Right lobe of liver (tissue), 6 donors: ENCODE results near the gene ATP2B1. TPM values are rescaled to one million over a fixed set of nuclear protein-coding genes. Genes with fewer than 3 reads are reported as not detected.

ENCODE experiments used
- ATAC-seq, 4 donors: fragments of 200-7000 bp; cut with Tn5 transposase; one replicate each; pipeline ENCODE4 v1.9.1; 2020; ENCODE audit warnings: mild to moderate bottlenecking in 4 of 4, moderate library complexity in 4 of 4
- DNase-seq, 3 donors: peaks; one replicate each; pipeline ENCODE4 v3.0.0-alpha.2; 2020
- H3K27ac ChIP-seq, 3 donors: fragments of 200-600 bp; one replicate each; pipeline ENCODE4 v1.8.0; 2022
- H3K27me3 ChIP-seq, 2 donors: fragments of 200-600 bp; one replicate each; pipeline ENCODE4 v1.8.0; 2022
- H3K36me3 ChIP-seq, 4 donors: fragments of 200-600 bp; sonication (generic) in 1 of 4; one replicate each; pipeline versions ENCODE4 v1.5.1 to v1.8.0; 2017 to 2022; ENCODE audit warnings: control low read depth in 1 of 4
- H3K4me1 ChIP-seq, 4 donors: fragments of 200-600 bp; sonication (generic) in 1 of 4; one replicate each; pipeline versions ENCODE4 v1.5.1 to v1.8.0; 2017 to 2022; ENCODE audit warnings: control low read depth in 1 of 4
- H3K4me3 ChIP-seq, 3 donors: fragments of 200-600 bp; one replicate each; pipeline ENCODE4 v1.8.0; 2022
- H3K9me3 ChIP-seq, 4 donors: fragments of 200-600 bp; sonication (generic) in 1 of 4; one replicate each; pipeline versions ENCODE4 v1.5.1 to v1.8.0; 2017 to 2022; ENCODE audit warnings: control low read depth in 1 of 4
- CTCF ChIP-seq, 4 donors: fragments of 200-600 bp in 3 of 4; fragments of 450-650 bp in 1 of 4; IDR thresholded peaks; one replicate each; pipeline versions ENCODE4 v1.5.1 to v1.8.0; 2016 to 2022; ENCODE audit warnings: antibody characterized with exemption in 4 of 4, mild to moderate bottlenecking in 2 of 4
- POLR2A ChIP-seq: fragments of 450-650 bp; IDR thresholded peaks from one replicate; pipeline ENCODE4 v1.6.1; 2017; ENCODE audit warnings: antibody characterized with exemption, mild to moderate bottlenecking
- WGBS: methylation state at CpG from one replicate; pipeline ENCODE4 v1.1.6; 2018; ENCODE audit warnings: low coverage, low lambda C conversion rate; ENCODE audit not compliant: insufficient coverage; ENCODE audit errors: missing lambda C conversion rate; 5-methylcytosine and 5-hydroxymethylcytosine counted together
- intact Hi-C, 2 donors: fragments of 100-400 bp; cut with DNase I; formaldehyde crosslinking; loops; one replicate each; pipeline versions ENCODE4 v1.11.2 to v1.14.1; 2022
- total RNA-seq, 6 experiments: library from RNA; depleted of rRNA in 2 of 6; stranded (reverse); fragments of >200 nt in 2 of 6; fragmentation: NEBNext Ultra II Directional in 3 of 6; extraction: Animal tissue kit (Norgen Biotek cat#: 25700) in 3 of 6; gene quantifications; one replicate each; pipeline versions ENCODE4 v1.1.0 to v1.2.4, GENCODE V29; 2016 to 2023
- donor health status: DM: no; HTN: yes; CAD: no.
- donor health status: DM: no; HTN: no; CAD: no.
- donor health status: DM: no; HTN: no; CAD: no.
- donor health status: DM: no; HTN: yes; CAD: no.
- donor health status: DM: no; HTN: yes; CAD: no.

ATP2B1 gene
- total RNA-seq, 6 experiments from 2014 or later, result 10.4 to 23.9 (median 17.6) TPM

- intact Hi-C loops, result no loop called here
- ATAC-seq, result no peak
- Histone ChIP-seq H3K9me3 (no peaks in the 10 kb centered on the region), H3K4me3 (no peak overlapping the region), H3K27ac (no peak overlapping the region), H3K4me1 (no peaks in the 10 kb centered on the region), H3K27me3 (no peaks in the 10 kb centered on the region), H3K36me3 (no peaks in the 10 kb centered on the region)
- WGBS, result 61% methylated on average over 2 of the region's 2 CpGs
- TF ChIP-seq CTCF (IDR thresholded peaks at IDR 0.05) (no peak), POLR2A (no peak)
- DNase-seq, result no peak
Measured at GRCh38 chr12:89742337-89743022, 33.8 kb upstream of the ATP2B1 start.

- 76% methylated on average over 2 of the region's 2 CpGs for WGBS
- H3K4me1 ChIP-seq, result no peaks in the 10 kb centered on the region
- no peak for TF ChIP-seq POLR2A
- TF ChIP-seq CTCF (IDR thresholded peaks at IDR 0.05), result no peak
- DNase-seq (no peak), ATAC-seq (no peak)
- no peak overlapping the region for H3K4me3 ChIP-seq
- H3K27ac ChIP-seq, result no peak overlapping the region
- intact Hi-C loops, result no loop called here
- no peaks in the 10 kb centered on the region for H3K9me3 ChIP-seq
- no peaks in the 10 kb centered on the region for H3K36me3 ChIP-seq
- no peaks in the 10 kb centered on the region for H3K27me3 ChIP-seq
Measured at GRCh38 chr12:89740943-89741342, 32.3 kb upstream of the ATP2B1 start.

- ATAC-seq (no peak), DNase-seq (no peak)
- WGBS, result 60% methylated on average over 1 of the region's 1 CpG
- H3K4me3 ChIP-seq, result no peak overlapping the region
- no peaks in the 10 kb centered on the region for H3K9me3 ChIP-seq
- intact Hi-C loops, result no loop called here
- no peaks in the 10 kb centered on the region for H3K36me3 ChIP-seq
- no peak overlapping the region for H3K27ac ChIP-seq
- H3K27me3 ChIP-seq, result no peaks in the 10 kb centered on the region
- H3K4me1 ChIP-seq, result no peaks in the 10 kb centered on the region
- TF ChIP-seq POLR2A (no peak), CTCF (IDR thresholded peaks at IDR 0.05) (no peak)
Measured at GRCh38 chr12:89736995-89737394, 28.4 kb upstream of the ATP2B1 start.

GRCh38 chr12:89733579-89734201 is 25.1 kb upstream of the ATP2B1 start:
- TF ChIP-seq CTCF (IDR thresholded peaks at IDR 0.05) (no peak), POLR2A (no peak)
- no peaks in the 10 kb centered on the region for H3K4me1 ChIP-seq

More at GRCh38 chr12:89733579-89734201, 25.1 kb upstream of the ATP2B1 start:
- DNase-seq, result no peak
- ATAC-seq, result no peak
- Histone ChIP-seq H3K4me3 (no peak overlapping the region), H3K27me3 (no peaks in the 10 kb centered on the region), H3K27ac (no peak overlapping the region), H3K36me3 (no peaks in the 10 kb centered on the region), H3K9me3 (no peaks in the 10 kb centered on the region)
- intact Hi-C loops, result no loop called here
- 55% methylated on average over 5 of the region's 5 CpGs for WGBS
